Germinal center (tissue), 1 donor: ENCODE results near the gene ST3GAL3.

Experiments
- DNase-seq: peaks from one replicate; pipeline ENCODE4 v3.0.0; 2012; ENCODE audit warnings: mixed read lengths, low spot score

ST3GAL3 gene

DNA sequence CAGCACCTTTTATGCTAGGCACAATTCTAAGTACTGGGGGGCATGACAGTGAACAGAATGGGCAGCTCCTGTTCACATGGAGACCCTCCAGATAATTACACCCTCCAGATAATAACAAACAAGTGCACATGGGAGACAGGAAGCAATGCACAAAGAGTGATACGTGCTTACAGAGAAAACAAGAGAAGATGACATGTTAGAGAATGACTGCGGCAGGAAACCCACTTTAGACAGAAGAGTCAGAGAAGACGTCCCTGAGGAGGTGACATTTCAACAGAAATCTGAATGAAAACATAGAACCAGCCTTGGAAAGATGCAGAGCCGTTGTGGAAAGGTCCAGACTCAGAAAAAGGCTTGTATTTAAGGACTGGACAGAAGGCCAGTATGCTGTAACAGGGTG lies 171.5 kb downstream of the ST3GAL3 start:
- DNase-seq, result no peak

DNA sequence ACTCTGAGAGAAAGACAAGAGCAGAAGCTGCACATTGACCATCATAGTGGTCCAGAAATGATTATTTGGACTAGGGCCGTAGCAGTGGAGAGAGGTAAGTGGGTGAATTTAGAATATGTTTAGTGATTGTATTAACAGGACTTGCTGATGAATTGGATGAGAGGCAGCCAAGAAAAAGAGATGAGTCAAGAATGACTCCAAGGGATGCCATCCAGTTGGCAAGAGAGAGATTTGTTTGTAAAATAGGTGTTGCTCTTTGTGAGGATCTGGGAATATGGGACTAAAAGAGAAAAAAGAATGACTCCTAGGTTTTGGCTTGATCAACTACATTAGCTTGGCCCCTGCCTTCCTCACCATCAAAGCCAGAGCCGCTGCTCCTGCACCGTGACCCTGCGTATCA lies 172.1 kb downstream of the ST3GAL3 start:
- DNase-seq, result no peak

DNA sequence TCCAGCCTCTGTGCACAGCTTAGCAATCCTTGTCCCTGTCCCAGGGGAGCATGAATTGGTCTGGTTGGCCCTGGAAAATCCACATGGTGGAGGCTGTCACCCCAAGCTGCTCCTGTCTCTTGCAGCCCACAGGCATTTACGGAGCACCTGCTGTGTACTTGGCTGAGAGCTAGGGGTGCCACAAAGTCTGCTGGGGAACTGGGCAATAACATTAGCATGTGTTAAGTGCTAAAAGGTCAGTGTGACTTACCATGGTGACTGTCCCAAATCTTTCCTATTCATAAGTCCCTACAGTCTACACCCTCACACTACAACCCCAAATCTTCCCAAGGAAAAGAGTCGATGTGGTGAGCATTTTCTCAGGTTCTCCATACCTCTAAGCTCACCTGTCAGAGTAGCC lies 172.7 kb downstream of the ST3GAL3 start:
- no peak for DNase-seq

DNA sequence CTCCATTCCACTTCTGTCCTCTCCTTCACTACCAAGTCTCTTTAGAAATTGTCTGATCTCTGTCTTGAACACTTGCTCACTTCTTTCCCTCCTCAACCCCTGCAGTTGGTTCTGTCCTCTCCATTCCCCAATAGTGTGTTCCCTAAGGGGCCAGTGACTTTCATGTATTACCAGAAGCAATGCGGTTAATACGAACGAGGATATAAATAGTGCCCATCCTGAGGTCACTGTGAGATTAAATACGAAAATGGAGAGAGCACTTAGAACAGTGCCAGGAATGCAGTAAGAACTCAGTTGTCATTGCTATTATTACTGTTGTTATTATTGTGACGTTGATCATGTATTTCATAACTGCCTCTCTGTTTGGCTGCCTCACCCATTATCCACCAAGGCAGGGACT lies 173.3 kb downstream of the ST3GAL3 start:
- no peak for DNase-seq

DNA sequence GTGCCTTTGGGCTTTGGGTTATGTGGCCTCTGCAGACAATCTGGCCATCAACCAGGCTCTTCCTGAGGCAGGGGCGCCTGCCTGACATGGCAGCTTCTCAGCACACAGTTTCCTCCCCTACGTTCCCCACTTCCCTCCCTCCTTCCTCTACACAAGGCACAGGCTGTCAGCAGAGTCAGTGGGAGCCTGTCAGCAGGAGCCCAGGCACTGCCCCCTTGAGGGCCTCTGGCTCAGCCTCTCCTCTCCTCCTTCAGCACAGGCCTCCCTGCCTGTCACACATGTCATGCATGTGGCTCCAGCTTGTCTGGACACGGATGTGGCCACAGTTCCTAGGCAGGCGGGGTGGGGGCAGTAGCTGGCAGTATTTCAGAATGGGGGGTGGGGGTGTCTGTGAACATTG lies 174.1 kb downstream of the ST3GAL3 start:
- no peak for DNase-seq

DNA sequence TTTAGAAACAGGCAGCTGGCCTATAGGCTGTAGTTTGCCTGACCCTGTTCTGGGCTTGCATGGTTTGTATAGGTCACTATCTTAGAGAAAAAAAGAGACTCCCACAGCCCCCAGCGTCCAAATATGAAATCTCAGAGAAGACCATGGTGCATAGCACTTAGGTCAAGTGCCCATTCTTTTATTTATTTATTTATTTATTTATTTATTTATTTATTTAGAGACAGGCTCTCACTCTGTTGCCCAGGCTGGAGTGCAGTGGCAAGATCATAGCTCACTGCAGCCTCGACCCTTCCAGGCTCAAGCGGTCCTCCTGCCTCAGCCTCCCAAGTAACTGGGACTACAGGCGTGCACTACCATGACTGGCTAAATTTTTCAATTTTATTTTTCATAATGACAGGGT lies 175.4 kb downstream of the ST3GAL3 start:
- DNase-seq, result no peak

DNA sequence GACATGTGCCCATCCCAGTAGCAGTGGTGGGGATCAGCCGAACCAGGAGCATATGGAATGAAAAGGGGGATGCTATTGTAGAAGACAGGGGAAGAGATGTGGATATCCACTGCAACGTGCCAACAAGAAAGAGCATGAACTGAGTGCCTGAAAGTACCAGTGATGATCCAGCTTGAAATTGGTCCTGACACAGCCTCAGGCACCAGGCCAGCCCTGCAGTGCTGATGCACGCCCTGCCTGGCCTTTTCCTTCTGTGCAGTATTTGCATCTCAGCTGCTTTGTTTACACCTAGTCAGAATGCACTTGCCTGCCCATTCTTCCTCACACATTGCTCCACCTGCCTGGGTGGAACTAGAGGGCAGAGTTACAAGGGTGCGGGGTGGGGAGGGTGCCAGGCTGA lies 176.0 kb downstream of the ST3GAL3 start:
- DNase-seq, result no peak

DNA sequence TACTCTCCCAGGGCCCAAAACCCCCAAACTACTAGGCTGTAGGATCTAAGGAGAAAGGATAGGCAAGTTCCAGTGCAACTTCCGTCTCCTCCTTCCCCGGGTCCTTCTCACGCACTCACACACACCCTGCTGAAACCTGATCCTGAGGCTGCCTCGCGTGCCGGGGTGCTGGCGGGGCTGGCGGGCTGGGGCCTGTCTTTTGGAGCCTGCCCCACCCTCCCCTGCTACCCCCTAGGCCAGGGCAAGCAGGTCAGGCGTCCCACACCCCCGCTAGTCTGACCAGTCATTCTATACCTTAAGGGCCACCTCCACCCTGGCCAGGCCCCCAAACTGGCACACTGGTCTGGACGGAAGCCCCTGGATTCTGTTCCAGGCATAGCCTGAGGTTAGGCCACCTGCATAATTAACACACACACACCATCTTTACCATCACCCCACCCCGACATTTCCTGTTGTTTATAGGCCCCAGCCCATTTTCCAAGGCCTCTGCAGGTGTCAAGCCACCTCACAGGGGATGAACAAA lies 178.0 kb downstream of the ST3GAL3 start:
- DNase-seq, result no peak

DNA sequence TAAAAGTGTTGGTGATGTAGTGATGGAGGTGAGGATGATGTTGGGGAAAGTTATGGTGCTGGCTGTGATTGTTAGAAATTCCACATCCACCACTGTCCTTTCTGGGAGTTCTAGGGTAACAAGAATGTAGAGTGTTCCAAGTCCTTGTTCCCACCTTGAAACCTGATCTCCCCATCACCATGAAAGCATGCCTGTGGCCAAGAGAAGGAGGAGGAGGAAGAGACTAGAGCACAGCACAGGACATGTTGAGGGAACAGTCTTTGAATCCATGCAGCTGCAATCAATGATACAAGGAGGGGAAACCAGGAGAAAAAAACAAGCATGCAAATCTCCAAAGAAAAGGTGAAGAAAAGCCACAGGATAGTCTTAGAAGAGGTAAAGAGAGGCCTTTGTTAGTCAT lies 180.4 kb downstream of the ST3GAL3 start:
- no peak for DNase-seq

DNA sequence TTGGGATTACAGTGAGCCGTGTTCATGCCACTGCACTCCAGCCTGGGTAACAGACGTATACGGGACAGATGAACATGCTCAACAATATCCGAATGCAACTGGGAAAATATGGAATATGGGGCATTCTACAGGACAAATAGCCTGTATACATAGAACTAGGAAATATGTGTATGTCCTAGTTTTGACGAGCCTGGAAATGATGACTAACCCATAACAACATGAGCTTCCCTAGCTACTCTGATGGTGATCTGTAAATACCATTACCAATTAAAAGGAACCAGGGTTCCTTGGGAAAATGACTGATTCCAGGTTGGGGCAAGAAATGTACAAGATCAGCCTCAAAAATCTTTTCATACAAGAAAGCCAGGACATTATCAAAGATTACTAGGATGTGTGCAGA lies 183.5 kb downstream of the ST3GAL3 start:
- no peak for DNase-seq

DNA sequence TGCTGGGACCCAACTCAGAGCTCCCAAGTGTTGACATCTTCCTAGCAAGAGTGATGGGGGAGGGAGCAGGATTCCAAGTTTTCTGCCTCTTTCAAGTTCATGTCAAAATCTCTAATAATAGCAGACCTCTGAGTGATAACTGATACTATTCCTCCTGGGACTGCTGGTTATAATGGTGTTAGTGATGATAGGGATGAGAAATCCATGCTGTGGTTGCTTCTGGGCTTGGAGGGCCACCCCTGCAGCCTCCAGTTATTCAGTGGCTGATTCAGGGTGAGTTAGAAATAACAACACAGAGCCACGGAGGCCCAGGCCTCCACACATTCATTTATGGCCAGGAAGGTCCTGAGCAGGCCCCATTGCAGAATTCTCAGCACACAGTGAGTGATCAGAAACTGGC lies 185.7 kb downstream of the ST3GAL3 start:
- no peak for DNase-seq

DNA sequence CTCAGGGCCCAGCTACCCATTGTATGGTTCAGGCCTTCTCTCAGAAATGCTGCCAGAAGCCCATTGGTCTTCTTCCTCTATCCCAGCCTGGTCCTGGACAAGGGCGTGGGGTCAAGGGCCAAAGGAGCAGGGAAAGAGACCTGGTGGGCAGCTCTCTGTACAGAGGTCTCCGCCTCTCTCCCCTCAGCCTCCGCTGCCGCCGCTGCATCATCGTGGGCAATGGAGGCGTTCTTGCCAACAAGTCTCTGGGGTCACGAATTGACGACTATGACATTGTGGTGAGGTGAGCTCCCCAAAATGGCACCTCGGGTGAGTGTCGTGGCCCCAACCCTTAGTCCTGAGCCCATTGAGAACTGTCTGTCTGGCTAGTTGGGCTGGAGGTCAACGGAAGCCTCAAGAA lies 191.6 kb downstream of the ST3GAL3 start:
- DNase-seq, result no peak

DNA sequence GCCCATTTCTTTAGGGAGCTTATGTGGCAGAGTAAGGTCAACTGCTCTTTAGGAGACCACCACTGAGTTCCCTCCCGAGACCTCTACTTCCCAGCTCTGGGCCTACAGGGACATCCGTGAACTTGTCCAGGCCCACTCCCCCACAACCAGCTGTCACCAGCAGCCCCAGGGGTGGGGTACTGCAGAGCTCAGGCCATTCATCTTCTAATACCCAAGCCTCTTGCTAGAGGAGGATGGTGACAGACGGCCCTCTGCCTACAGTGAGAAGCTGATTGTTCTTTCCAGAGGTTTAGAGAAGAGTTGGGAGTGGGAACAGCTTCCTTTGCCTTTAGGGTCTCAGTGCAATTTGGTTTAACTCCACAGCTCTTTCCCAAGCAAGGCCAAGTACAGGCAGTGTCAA lies 193.1 kb downstream of the ST3GAL3 start:
- no peak for DNase-seq

DNA sequence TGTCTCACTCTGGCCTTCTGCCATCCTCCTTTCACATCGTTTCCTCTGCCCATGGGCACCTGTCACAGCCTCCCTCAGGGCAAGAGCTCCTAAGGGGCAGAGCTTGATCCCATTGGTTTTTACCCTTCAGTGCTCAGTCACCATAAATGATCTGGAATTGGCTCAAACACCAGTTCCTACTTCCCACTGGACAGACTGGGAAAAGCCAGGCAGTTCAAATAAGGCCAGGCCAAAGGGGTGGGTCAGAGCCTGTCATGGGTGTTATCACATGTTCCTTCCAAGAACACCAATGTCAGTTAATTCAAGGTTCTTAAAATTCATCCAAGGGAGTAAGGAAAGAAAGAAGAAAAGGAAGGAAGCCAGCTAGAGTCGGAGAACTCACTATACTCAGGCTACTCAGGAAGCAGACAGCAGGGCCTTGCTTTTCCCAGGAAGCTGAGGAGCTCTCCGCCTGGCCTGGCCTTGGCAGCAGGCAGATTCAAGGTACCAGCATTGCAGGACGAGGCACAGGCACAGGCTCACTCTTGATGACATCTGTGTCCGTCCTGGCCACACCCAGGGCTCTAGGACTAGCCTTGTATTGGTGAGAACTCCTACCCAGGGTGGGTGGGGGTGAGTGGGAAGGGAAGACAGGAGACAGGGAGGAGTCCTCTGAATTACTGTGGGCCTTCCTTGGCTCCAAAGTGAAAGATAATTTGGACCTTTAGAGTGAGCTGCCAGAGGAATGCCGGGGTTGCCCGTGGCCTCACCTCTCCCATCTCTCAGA lies 194.0 kb downstream of the ST3GAL3 start:
- DNase-seq, result no peak

DNA sequence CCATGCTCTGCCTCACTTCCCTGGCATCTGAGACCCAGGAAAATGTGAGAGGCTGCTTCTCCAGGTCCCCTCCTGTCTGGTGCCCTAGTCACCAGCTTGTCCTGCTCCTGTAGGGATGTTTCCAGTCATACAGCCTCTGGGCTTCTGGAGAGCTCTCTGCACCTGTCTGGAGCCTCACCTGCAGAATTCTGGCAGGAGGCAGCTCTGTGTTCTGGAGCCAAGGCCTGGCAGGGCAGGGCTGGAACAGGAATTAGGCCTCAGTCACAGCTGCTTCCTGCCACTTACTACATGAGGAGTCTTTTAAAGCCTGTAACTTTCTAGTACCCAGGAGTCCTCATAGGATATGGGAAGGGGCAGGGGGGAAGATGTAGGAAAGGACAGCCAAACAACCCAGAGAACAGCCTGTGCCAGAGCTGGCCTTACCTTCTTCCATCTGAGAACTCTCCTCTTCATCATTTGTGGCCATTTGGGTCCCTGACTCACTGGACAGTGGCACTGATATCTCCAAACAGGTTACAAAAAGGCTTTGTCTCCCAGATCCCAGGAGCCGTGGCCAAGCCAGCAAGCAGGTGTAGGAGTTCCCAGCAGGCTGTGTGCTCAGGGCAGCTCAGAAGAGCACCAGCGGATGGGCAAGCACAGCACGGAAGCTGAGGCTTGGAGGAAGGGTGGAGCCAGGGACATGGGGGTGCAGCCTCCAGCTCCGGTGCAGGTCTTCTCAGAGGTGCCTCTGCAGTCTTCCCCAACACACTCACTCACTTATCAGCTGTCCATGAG lies 194.9 kb downstream of the ST3GAL3 start:
- no peak for DNase-seq

DNA sequence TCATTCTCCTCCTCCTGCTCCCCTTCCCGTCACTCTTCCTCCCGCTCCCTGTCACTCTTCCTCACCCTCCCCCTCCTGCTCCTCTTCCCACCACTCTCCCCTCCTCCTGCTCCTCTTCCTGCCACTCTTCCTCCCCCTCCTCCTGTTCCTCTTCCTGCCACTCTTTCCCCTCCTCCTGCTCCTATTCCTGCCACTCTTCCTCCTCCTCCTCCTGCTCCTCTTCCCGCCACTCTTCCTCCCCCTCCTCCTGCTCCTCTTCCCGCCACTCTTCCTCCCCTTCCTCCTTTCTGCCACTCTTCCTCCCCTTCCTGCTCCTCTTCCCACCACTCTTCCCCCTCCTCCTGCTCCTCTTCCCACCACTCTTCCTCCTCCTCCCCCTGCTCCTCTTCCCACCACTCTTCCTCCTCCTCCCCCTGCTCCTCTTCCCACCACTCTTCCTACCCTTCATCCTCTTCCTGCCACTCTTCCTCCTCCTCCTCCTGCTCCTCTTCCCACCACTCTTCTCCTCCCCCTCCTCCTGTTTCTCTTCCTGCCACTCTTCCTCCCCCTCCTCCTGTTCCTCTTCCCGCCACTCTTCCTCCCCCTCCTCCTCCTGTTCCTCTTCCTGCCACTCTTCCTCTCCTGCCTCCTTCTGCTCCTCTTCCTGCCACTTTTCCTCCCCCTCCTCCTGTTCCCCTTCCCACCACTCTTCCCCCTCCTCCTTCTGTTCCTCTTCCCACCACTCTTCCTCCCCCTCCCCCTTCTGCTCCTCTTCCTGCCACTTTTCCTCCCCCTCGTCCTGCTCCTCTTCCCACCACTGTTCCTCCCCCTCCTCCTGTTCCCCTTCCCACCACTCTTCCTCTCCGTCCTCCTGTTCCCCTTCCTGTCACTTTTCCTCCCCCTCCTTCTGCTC lies 197.6 kb downstream of the ST3GAL3 start:
- DNase-seq, result no peak

DNA sequence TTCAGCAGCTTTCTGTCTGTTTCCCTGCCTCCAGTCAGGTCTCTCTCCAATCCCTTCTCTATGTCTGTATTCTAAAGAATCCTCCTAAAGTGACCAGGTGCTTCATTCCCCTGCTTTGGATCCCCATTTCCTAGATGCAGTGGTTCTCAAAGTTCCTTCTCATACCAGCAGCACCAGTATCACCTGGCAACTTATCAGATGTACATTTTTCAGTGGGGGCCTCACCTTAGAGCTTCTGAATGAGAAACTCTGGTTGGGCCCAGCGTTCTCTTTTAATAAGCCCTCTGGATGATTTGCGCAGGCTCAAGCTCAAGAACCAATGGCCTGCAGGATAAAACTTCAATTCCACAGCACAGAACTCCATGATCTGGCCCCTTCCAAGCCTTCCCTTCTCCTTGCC lies 200.9 kb downstream of the ST3GAL3 start:
- no peak for DNase-seq

DNA sequence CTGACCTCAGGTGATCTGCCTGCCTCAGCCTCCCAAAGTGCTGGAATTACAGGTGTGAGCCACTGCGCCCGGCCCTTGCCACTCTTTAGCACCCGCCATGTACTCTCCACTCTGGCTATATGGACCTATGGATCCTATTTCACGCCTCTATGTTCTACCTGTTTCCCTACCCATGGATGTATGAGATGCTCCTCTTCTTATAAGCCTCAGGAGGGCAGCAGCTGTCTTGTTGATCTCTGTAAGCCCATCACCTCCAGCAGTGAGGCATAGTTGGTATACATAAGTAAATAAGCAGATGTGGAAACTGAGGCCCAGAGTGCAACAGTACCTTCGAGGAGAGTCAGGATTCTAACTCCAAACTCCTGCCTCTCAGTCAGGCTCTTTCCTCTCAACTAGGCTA lies 201.5 kb downstream of the ST3GAL3 start:
- DNase-seq, result no peak

DNA sequence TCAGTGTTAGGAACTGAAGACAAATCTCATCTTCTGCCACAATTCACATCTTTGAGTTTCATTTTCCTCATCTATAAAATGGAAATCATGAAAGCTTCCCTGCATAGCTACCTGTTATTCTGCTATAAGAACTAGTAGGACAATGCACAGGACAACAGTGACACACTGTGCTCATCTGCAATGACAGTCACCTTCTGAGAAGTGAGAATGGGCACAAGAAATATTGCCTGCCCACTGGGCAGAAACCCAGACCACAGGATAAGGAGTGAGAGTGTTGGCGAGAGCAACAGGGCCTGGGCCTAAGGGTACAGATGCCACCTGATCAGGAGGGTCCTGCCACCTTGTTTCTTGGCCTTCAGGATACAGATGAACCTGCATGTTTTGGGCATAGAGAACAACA lies 203.0 kb downstream of the ST3GAL3 start:
- no peak for DNase-seq

DNA sequence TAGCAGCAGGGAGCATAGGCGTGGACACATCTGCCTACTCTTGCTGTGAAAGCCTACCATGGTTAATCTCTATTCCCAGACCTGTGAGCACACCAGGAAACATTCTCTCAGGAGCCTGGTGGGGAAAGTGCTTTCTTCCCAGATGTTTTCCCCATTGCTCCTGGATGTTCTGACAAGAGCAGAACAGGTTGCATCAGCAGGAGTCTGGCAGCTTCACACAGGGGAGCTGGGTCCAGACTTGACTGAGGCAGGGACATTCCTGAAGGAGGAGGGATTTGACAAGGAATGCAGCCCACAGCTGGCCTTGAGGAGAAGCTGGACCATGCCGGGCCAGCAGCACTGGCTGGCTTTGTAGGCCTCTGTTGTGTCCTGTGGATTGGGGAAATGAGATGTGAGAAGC lies 205.3 kb downstream of the ST3GAL3 start:
- no peak for DNase-seq

DNA sequence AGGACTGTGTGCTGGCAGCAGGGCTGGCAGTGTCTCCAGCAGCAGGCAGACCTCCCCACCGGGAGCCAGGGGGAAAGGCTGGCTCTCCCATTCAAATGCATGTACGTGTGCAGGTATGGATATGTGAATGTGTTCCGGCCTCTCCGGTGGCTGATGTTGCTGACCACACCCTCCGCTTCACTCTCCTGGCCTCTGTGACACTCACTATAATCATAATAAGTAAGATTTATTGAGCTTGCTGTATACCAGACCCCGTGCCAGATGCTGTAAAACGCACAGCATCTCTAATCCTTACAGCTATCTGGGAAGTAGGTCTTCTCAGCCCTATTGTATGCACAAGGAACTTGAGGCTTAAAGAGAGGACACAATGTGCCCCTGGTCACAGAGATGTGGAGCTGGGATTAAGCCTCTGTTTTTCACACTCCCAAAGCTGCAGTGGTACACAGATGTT lies 205.7 kb downstream of the ST3GAL3 start:
- no peak for DNase-seq

DNA sequence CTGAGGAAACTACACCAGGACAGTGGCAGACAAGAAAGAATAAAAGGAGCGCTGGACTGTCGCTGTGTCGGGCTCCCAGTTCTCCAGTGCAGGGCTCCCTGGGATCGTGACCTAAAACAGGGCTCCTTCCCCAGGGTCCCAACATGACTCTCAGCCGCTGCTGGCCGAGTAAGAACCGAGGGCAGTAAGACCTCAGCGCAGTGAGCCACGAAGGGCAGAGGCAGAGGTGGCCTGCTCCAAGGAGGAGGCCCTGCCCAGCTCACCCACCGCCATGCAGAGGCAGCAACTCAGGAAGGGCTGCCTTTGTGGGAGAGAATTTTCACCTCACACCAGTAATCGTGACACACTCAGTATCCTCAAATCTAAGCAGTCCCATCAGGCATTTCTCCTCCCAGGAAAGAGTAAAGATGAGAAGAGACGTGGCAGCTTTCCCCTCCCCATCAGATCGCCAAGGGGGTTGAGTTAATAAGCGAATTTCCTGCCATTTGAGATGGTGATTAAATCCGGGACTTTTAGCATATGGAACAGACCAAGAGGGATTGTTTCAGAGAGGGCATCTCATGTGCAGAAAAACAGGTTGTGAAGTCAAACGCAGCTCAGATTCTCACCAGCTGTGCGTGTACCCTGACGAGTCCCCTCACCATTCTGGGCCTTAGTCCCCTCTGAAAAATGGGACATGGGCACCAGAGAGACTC lies 206.5 kb downstream of the ST3GAL3 start:
- DNase-seq, result no peak
